ENCODE measurements around the gene WASHC3. TPM values are rescaled to one million over a fixed set of nuclear protein-coding genes. Genes with fewer than 3 reads are reported as not detected.

Gene WASHC3
- total RNA-seq, 1 donor from 2014 or later: 19.7 TPM

DNA sequence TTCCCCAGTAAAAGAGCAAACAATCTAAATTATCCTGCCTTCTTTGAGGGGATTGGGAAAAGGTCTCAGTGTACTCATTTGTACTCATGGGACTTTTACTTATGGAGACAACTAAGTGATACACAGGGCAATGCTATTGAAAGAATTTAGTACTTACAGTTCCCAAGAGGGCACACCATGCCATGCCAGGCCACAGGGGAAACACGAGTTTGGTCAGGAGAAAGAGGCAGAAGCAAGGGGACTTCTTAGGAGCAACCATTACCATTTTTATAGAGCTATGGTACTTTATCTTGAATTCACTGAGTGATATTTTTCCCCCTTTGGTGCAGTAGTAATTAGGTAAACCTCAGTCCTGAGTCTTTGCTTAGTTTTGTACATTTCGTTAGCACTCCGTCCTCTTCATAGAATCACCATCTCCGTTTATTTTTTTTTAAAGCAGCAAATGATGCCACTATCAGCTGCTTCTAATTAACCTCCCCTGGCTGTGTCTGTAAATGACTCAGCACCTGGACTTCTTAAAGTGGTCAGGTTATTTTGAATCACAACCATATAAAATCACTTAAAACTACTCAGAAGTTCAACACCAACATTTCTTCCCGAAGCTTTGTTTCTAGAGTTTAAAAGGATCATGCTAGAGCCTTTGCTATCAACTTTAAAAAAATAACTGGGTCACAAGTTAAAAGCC is 5.9 kb upstream of the WASHC3 start:
- no peaks in the 10 kb centered on the region for H3K9me3 Mint-ChIP-seq (ENCODE audit: unreplicated experiment)
- no peak overlapping the region for H3K27ac Mint-ChIP-seq (ENCODE audit: unreplicated experiment)

DNA sequence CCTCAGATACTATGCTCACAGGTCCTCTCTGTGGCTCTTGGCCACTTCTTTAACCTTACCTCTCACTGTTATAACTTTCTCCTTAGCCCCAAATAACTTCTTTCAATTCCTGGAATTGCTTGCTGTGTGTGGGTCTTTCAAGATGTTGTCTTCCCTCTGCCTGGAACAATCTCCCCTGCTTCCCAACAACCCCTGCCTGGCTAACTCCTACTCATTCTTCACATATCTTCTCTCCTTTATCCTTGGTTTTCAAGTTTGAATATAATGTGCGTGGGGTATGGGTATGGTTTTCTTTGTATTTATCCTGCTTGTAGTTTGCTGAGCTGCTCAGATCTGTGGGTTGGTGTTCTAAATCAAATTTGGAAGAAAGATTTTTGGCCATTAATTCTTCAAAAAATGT is 2.7 kb upstream of the WASHC3 start:
- Mint-ChIP-seq H3K9me3 (ENCODE audit: unreplicated experiment) (no peaks in the 10 kb centered on the region), H3K27me3 (ENCODE audit: unreplicated experiment) (peaks cover 5% of the 10 kb centered on the region), H3K4me1 (ENCODE audit: unreplicated experiment) (peaks cover 19% of the 10 kb centered on the region), H3K4me3 (ENCODE audit: unreplicated experiment) (no peak overlapping the region), H3K36me3 (ENCODE audit: low read depth, unreplicated experiment) (peaks cover 3% of the 10 kb centered on the region), H3K27ac (ENCODE audit: unreplicated experiment) (no peak overlapping the region)
- DNase-seq (ENCODE audit: low spot score): no peak
- TF ChIP-seq, protein P1, sequence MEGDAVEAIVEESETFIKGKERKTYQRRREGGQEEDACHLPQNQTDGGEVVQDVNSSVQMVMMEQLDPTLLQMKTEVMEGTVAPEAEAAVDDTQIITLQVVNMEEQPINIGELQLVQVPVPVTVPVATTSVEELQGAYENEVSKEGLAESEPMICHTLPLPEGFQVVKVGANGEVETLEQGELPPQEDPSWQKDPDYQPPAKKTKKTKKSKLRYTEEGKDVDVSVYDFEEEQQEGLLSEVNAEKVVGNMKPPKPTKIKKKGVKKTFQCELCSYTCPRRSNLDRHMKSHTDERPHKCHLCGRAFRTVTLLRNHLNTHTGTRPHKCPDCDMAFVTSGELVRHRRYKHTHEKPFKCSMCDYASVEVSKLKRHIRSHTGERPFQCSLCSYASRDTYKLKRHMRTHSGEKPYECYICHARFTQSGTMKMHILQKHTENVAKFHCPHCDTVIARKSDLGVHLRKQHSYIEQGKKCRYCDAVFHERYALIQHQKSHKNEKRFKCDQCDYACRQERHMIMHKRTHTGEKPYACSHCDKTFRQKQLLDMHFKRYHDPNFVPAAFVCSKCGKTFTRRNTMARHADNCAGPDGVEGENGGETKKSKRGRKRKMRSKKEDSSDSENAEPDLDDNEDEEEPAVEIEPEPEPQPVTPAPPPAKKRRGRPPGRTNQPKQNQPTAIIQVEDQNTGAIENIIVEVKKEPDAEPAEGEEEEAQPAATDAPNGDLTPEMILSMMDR (IDR thresholded peaks at IDR 0.05; ENCODE audit: unreplicated experiment): no peak

More for the DNA sequence above, 5.9 kb upstream of the WASHC3 start:
- H3K4me3 Mint-ChIP-seq (ENCODE audit: unreplicated experiment): no peak overlapping the region
- TF ChIP-seq, protein P1 (IDR thresholded peaks at IDR 0.05; ENCODE audit: unreplicated experiment): no peak
- H3K27me3 Mint-ChIP-seq (ENCODE audit: unreplicated experiment): no peaks in the 10 kb centered on the region
- H3K36me3 Mint-ChIP-seq (ENCODE audit: low read depth, unreplicated experiment): no peaks in the 10 kb centered on the region
- no peak for DNase-seq (ENCODE audit: low spot score)
- H3K4me1 Mint-ChIP-seq (ENCODE audit: unreplicated experiment): peaks cover 15% of the 10 kb centered on the region

- Mint-ChIP-seq H3K4me1 (ENCODE audit: unreplicated experiment) (peaks cover 11% of the 10 kb centered on the region), H3K4me3 (ENCODE audit: unreplicated experiment) (no peak overlapping the region), H3K9me3 (ENCODE audit: unreplicated experiment) (no peaks in the 10 kb centered on the region), H3K27me3 (ENCODE audit: unreplicated experiment) (peaks cover 5% of the 10 kb centered on the region), H3K36me3 (ENCODE audit: low read depth, unreplicated experiment) (peaks cover 3% of the 10 kb centered on the region), H3K27ac (ENCODE audit: unreplicated experiment) (no peak overlapping the region)
- DNase-seq (ENCODE audit: low spot score): no peak
- TF ChIP-seq, protein P1 (IDR thresholded peaks at IDR 0.05; ENCODE audit: unreplicated experiment): no peak
Measured at GRCh38 chr12:102063069-102063468, 1.3 kb upstream of the WASHC3 start.

DNA sequence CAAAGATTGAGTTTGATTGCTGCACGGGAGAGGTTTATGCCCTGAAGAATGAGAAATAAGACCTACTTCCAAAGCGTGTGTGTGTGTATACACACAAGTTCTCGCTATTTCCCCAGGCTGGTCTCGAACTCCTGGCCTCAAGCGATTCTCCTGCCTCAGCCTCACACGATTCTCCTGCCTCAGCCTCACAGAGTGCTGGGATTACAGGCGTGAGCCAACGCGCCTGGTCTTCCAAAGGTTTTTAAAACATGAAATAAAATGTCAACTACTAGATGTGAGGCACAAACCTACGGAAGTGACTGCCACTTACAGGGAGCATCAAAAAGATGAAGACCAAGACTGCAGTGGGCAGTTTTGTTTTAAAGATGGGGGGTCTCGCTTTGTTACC is 622 bp upstream of the WASHC3 start:
- Mint-ChIP-seq H3K9me3 (ENCODE audit: unreplicated experiment) (no peaks in the 10 kb centered on the region), H3K27me3 (ENCODE audit: unreplicated experiment) (peaks cover 5% of the 10 kb centered on the region), H3K36me3 (ENCODE audit: low read depth, unreplicated experiment) (peaks cover 3% of the 10 kb centered on the region), H3K27ac (ENCODE audit: unreplicated experiment) (no peak overlapping the region), H3K4me1 (ENCODE audit: unreplicated experiment) (peaks cover 11% of the 10 kb centered on the region), H3K4me3 (ENCODE audit: unreplicated experiment) (peak overlapping the region; percentile 97)
- DNase-seq (ENCODE audit: low spot score): no peak
- TF ChIP-seq, protein P1 (IDR thresholded peaks at IDR 0.05; ENCODE audit: unreplicated experiment): no peak

GRCh38 chr12:102061096-102061559 is 663 bp downstream of the WASHC3 start:
- H3K27ac Mint-ChIP-seq (ENCODE audit: unreplicated experiment): peak overlapping the region; percentile 68
- peaks cover 5% of the 10 kb centered on the region for H3K27me3 Mint-ChIP-seq (ENCODE audit: unreplicated experiment)
- DNase-seq (ENCODE audit: low spot score): no peak
- H3K4me3 Mint-ChIP-seq (ENCODE audit: unreplicated experiment): peak overlapping the region; percentile 97
- peaks cover 11% of the 10 kb centered on the region for H3K4me1 Mint-ChIP-seq (ENCODE audit: unreplicated experiment)
- no peaks in the 10 kb centered on the region for H3K9me3 Mint-ChIP-seq (ENCODE audit: unreplicated experiment)
- TF ChIP-seq, protein P1 (IDR thresholded peaks at IDR 0.05; ENCODE audit: unreplicated experiment): no peak
- H3K36me3 Mint-ChIP-seq (ENCODE audit: low read depth, unreplicated experiment): peaks cover 3% of the 10 kb centered on the region

Measured in endothelial cell (in vitro differentiated cells).